SK-N-SH (cell line): ENCODE data around the gene PPP1R15B. TPM values are rescaled to one million over a fixed set of nuclear protein-coding genes. Genes with fewer than 3 reads are reported as not detected.

Experiments used
- CTCF ChIA-PET: fragments of 300-600, 350-600 bp; formaldehyde crosslinking; extraction: SDS; loops from one replicate; lab custom pipeline; 2021; lab: Yijun Ruan, JAX
- POLR2A ChIA-PET: fragments of 350-600 bp; sonication (Branson Sonifier 250); formaldehyde crosslinking; extraction: SDS; loops from one replicate; lab custom pipeline; 2020; ENCODE audit warnings: antibody characterized with exemption, inconsistent platforms; lab: Yijun Ruan, JAX
- DNase-seq: peaks from one replicate; pipeline ENCODE4 v3.0.0; 2012
- H2AFZ ChIP-seq: fragments of 200-600 bp; sonication (generic); 2 replicates; pipeline ENCODE4 v1.8.1; 2016; ENCODE audit warnings: antibody characterized with exemption, mild to moderate bottlenecking, low read depth
- H3F3A ChIP-seq: fragments of 200-600 bp; sonication (generic); replicated peaks from 2 replicates; pipeline ENCODE3; 2016; ENCODE audit warnings: antibody characterized with exemption, mild to moderate bottlenecking; ENCODE audit not compliant: insufficient read depth
- H3K27ac ChIP-seq, 2 experiments: fragments of 200-500 bp in 1 of 2; fragments of 200-600 bp in 1 of 2; sonication (Bioruptor generic) in 1 of 2; sonication (generic), shearing (Covaris generic) in 1 of 2; 2 replicates each; pipeline versions ENCODE4 v1.5.1 to v1.6.1; 2014 to 2016; ENCODE audit warnings: low read depth in 2 of 2, inconsistent platforms in 1 of 2, low read length in 1 of 2, mild to moderate bottlenecking in 1 of 2, mixed read lengths in 1 of 2
- H3K27me3 ChIP-seq: fragments of 200-600 bp; sonication (generic), shearing (Covaris generic); 2 replicates; pipeline ENCODE4 v1.6.1; 2016; ENCODE audit warnings: mixed run types; ENCODE audit not compliant: insufficient read depth
- H3K36me3 ChIP-seq, 2 experiments: fragments of 200-500 bp in 1 of 2; fragments of 200-600 bp in 1 of 2; sonication (Bioruptor generic) in 1 of 2; sonication (generic) in 1 of 2; replicated peaks in 1 of 2; 2 replicates each; pipeline versions ENCODE3 to v1.5.1; 2014 to 2016; ENCODE audit warnings: low read length in 1 of 2, mild to moderate bottlenecking in 1 of 2; ENCODE audit not compliant: insufficient read depth in 2 of 2, control insufficient read depth in 1 of 2
- H3K4me1 ChIP-seq, 2 experiments: fragments of 200-500 bp in 1 of 2; fragments of 200-600 bp in 1 of 2; sonication (Bioruptor generic) in 1 of 2; sonication (generic), shearing (Covaris generic) in 1 of 2; 2 replicates each; pipeline versions ENCODE4 v1.5.1 to v1.6.1; 2014 to 2016; ENCODE audit warnings: low read depth in 1 of 2, low read length in 1 of 2, mixed run types in 1 of 2; ENCODE audit not compliant: insufficient read depth in 2 of 2, control insufficient read depth in 1 of 2
- H3K4me2 ChIP-seq: fragments of 200-600 bp; sonication (generic), shearing (Covaris generic); 2 replicates; pipeline ENCODE4 v1.6.1; 2017; ENCODE audit warnings: mixed run types
- H3K4me3 ChIP-seq, 2 experiments: fragments of 200-500 bp in 1 of 2; fragments of 200-600 bp in 1 of 2; sonication (Bioruptor generic) in 1 of 2; sonication (generic), shearing (Covaris generic) in 1 of 2; 2 replicates each; pipeline versions ENCODE4 v1.5.1 to v1.8.1; 2014 to 2016; ENCODE audit warnings: low read depth in 2 of 2, inconsistent platforms in 1 of 2, low read length in 1 of 2, mild to moderate bottlenecking in 1 of 2, mixed read lengths in 1 of 2, moderate library complexity in 1 of 2
- H3K79me2 ChIP-seq: fragments of 200-600 bp; sonication (generic); 2 replicates; pipeline ENCODE4 v1.8.1; 2017; ENCODE audit warnings: mild to moderate bottlenecking; ENCODE audit not compliant: insufficient read depth
- H3K9ac ChIP-seq: fragments of 200-600 bp; sonication (generic); 2 replicates; pipeline ENCODE4 v1.6.1; 2017; ENCODE audit warnings: mixed run types
- H3K9me2 ChIP-seq: fragments of 200-600 bp; sonication (generic); 2 replicates; pipeline ENCODE4 v1.6.1; 2017; ENCODE audit warnings: mixed run types
- H3K9me3 ChIP-seq: fragments of 200-600 bp; sonication (generic); 2 replicates; pipeline ENCODE4 v1.6.1; 2017; ENCODE audit warnings: mixed run types, mild to moderate bottlenecking, moderate library complexity
- H4K20me1 ChIP-seq: fragments of 200-600 bp; sonication (generic); 2 replicates; pipeline ENCODE4 v1.6.1; 2017; ENCODE audit warnings: mild to moderate bottlenecking, mixed run types; ENCODE audit not compliant: insufficient read depth
- FOSL2 ChIP-seq: IDR thresholded peaks from 2 replicates; pipeline ENCODE4 v1.4.0; 2012; ENCODE audit warnings: low read depth, mild to moderate bottlenecking, moderate library complexity, borderline replicate concordance
- FOXM1 ChIP-seq: IDR thresholded peaks from 2 replicates; pipeline ENCODE4 v1.4.0; 2012; ENCODE audit warnings: low read depth, mild to moderate bottlenecking
- GABPA ChIP-seq: IDR thresholded peaks from 2 replicates; pipeline ENCODE4 v1.4.0; 2012; ENCODE audit warnings: low read depth, mild to moderate bottlenecking
- MXI1 ChIP-seq: IDR thresholded peaks from 2 replicates; pipeline ENCODE4 v1.6.1; 2012; ENCODE audit warnings: mild to moderate bottlenecking, low read depth, low read length, improper control_type of control experiment
- PBX3 ChIP-seq: IDR thresholded peaks from 2 replicates; pipeline ENCODE4; 2012
- REST ChIP-seq: IDR thresholded peaks from 2 replicates; pipeline ENCODE4 v1.6.1; 2012; ENCODE audit warnings: mild to moderate bottlenecking, low read depth, low read length, moderate library complexity
- RXRA ChIP-seq: IDR thresholded peaks from 2 replicates; pipeline ENCODE4 v1.4.0; 2012; ENCODE audit warnings: low read depth, mild to moderate bottlenecking, borderline replicate concordance
- SIN3A ChIP-seq: IDR thresholded peaks from 2 replicates; pipeline ENCODE4 v1.6.1; 2012; ENCODE audit warnings: low read depth, mild to moderate bottlenecking, low read length, moderate library complexity, borderline replicate concordance
- SMC3 ChIP-seq: IDR thresholded peaks from 2 replicates; pipeline ENCODE4 v1.6.1; 2012; ENCODE audit warnings: low read depth, low read length, improper control_type of control experiment
- TAF1 ChIP-seq: IDR thresholded peaks from 2 replicates; pipeline ENCODE4 v1.6.1; 2012; ENCODE audit warnings: low read depth, mild to moderate bottlenecking, low read length, moderate library complexity, borderline replicate concordance
- TEAD4 ChIP-seq: IDR thresholded peaks from 2 replicates; pipeline ENCODE4 v1.4.0; 2012; ENCODE audit warnings: mild to moderate bottlenecking, borderline replicate concordance; ENCODE audit not compliant: insufficient read depth
- WGBS: methylation state at CpG from one replicate; pipeline ENCODE4 v1.1.6; 2017; ENCODE audit warnings: low lambda C conversion rate; 5-methylcytosine and 5-hydroxymethylcytosine counted together
- polyA plus RNA-seq, 3 experiments: library from polyadenylated mRNA; depleted of rRNA; stranded (reverse); fragments of >200 nt; gene quantifications; 2 replicates each; pipeline ENCODE4 v1.2.3, GENCODE V29; 2012

The PPP1R15B gene
- polyA plus RNA-seq, 1 of the 3 experiments (the other 2 are of a cell fraction), result 12.1 TPM

DNA sequence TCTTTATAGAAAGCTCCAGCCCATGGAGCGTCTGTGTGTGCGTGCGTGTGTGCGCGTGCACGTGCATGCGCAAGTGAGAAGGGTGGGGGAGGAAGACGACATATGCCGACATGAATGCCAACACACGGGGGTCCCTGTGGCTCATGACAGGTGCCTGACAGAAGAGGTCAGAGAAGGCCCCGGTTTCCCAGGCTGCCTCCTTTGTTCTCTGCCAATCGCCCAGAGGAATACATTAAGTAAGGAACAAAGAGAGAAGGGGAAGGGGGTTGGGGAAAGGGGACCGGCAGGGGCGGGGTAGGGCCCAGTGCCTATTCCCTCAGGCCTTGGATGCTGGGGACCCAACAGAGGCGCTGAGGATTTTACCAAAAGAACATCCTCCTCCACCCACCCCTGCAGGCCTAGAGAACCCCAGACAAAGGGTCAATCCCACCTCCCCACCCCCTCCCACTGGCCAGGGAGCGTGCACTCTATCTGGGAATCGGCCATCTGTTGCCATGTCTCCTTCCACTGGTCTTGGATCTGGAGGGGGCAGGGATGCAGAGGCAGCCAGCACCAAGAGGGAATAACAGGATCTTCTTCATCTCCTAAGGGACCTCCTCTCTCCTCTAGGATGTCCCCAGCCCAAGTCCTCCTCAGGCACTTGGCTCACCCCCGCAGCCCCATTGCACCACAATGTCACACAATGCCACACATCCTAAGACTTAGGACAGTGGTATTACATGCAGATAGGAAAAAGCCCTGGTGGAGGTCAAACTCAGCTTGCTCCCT lies 43.6 kb upstream of the PPP1R15B start:
- CTCF ChIA-PET, result interaction anchor here (0.9 to 4.3 kb wide), 7 partner anchors 9 to 352 kb away, joined by 3 to 21 read pairs (median 5); no protein-coding TSS in a partner anchor
- POLR2A ChIA-PET, result no interaction called here
- no peak for DNase-seq

More for the DNA sequence above, 43.6 kb upstream of the PPP1R15B start:
- Histone ChIP-seq H3K9ac (no peak overlapping the region), H3K4me1 (no peaks in the 10 kb centered on the region; a peak in 2 of 4 replicates), H3K27me3 (no peaks in the 10 kb centered on the region), H3K27ac (no peak overlapping the region), H3K9me3 (no peaks in the 10 kb centered on the region), H2AFZ (no peak overlapping the region), H3F3A (no peaks in the 10 kb centered on the region), H3K9me2 (no peaks in the 10 kb centered on the region), H4K20me1 (no peaks in the 10 kb centered on the region), H3K79me2 (no peaks in the 10 kb centered on the region), H3K4me2 (no peak overlapping the region), H3K4me3 (no peak overlapping the region), H3K36me3 (peaks cover 0 to 22% of the 10 kb centered on the region in 2 experiments)
- 88% methylated on average over 15 of the region's 18 CpGs for WGBS
- no peak for TF ChIP-seq MXI1
- TF ChIP-seq REST, result no peak
- no peak for TF ChIP-seq PBX3
- no peak for TF ChIP-seq GABPA
- no peak for TF ChIP-seq FOXM1
- TF ChIP-seq FOSL2, result no peak
- TF ChIP-seq SMC3, result no peak
- TF ChIP-seq SIN3A, result no peak
- TF ChIP-seq TEAD4, result no peak
- TF ChIP-seq TAF1, result no peak
- no peak for TF ChIP-seq RXRA
